Uterus (tissue), 4 donors: ENCODE results near the gene PCDHGA1. TPM values are rescaled to one million over a fixed set of nuclear protein-coding genes. Genes with fewer than 3 reads are reported as not detected.
"Not testable (repeated sequence)": the region's sequence is repeated elsewhere in the genome, so short reads cannot be mapped to it uniquely, and the experiment has no call there.

Source experiments
- DNase-seq, 2 donors: peaks; one replicate each; pipeline ENCODE4 v3.0.0-alpha.2; 2019 to 2020
- H3K27ac ChIP-seq, 2 donors: fragments of 200-600 bp; sonication (generic); 1 replicate in 1 of 2; 2 replicates in 1 of 2; pipeline ENCODE4 v1.5.1; 2016 to 2018
- H3K27me3 ChIP-seq, 2 donors: fragments of 200-600 bp; sonication (generic); one replicate each; pipeline ENCODE4 v1.5.1; 2018 to 2019; ENCODE audit warnings: control low read depth in 1 of 2
- H3K36me3 ChIP-seq, 2 donors: fragments of 200-600 bp; sonication (generic); one replicate each; pipeline ENCODE4 v1.5.1; 2019; ENCODE audit warnings: control low read depth in 1 of 2
- H3K4me1 ChIP-seq, 2 donors: fragments of 200-600 bp; sonication (generic); one replicate each; pipeline ENCODE4 v1.5.1; 2018 to 2019; ENCODE audit warnings: control low read depth in 1 of 2
- H3K4me3 ChIP-seq, 2 donors: fragments of 200-600 bp; sonication (generic); 1 replicate in 1 of 2; 2 replicates in 1 of 2; pipeline ENCODE4 v1.5.1; 2018 to 2019; ENCODE audit warnings: mild to moderate bottlenecking in 1 of 2
- H3K9me3 ChIP-seq, 2 donors: fragments of 200-600 bp; sonication (generic); one replicate each; pipeline ENCODE4 v1.5.1; 2019; ENCODE audit warnings: control low read depth in 1 of 2
- POLR2A ChIP-seq, 2 donors: fragments of 450-650 bp; IDR thresholded peaks; one replicate each; pipeline ENCODE4 v1.6.1; 2016; ENCODE audit warnings: antibody characterized with exemption in 2 of 2, mild to moderate bottlenecking in 1 of 2, moderate library complexity in 1 of 2
- intact Hi-C: fragments of 100-400 bp; cut with DNase I; formaldehyde crosslinking; loops from one replicate; pipeline ENCODE4 v1.15.1; 2023; ENCODE audit warnings: low total_unique reads
- total RNA-seq, 4 donors: library from RNA; depleted of rRNA in 3 of 4; stranded (reverse); fragments of >200 nt in 3 of 4; gene quantifications; one replicate each; pipeline versions ENCODE4 v1.1.0 to v1.2.4, GENCODE V29; 2014 to 2023
- TF ChIP-seq, protein P1 (sequence below), 4 experiments: fragments of 200-600 bp in 2 of 4; fragments of 450-650 bp in 2 of 4; sonication (generic) in 2 of 4; IDR thresholded peaks; one replicate each; pipeline ENCODE4 v1.5.1; 2016 to 2019; ENCODE audit warnings: antibody characterized with exemption in 4 of 4, mild to moderate bottlenecking in 2 of 4, moderate library complexity in 1 of 4
- donor health status: DM: yes; HTN: yes; CAD: no.

The PCDHGA1 gene
- total RNA-seq, 4 donors from 2014 or later, result under 0.01 to 3.3 (median 1.5) TPM

DNA sequence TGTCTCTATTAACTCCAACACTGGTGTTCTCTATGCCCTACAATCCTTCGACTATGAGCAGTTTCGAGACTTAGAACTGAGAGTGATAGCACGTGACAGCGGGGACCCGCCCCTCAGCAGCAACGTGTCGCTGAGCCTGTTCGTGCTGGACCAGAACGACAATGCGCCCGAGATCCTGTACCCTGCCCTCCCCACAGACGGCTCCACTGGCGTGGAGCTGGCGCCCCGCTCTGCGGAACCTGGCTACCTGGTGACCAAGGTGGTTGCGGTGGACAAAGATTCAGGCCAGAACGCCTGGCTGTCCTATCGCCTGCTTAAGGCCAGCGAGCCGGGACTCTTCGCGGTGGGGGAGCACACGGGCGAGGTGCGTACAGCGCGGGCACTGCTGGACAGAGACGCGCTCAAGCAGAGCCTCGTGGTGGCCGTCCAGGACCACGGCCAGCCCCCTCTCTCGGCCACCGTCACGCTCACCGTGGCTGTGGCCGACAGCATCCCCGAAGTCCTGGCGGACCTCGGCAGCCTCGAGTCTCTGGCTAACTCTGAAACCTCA is 92.5 kb downstream of the PCDHGA1 start:
- no peak overlapping the region for H3K4me3 ChIP-seq

DNA sequence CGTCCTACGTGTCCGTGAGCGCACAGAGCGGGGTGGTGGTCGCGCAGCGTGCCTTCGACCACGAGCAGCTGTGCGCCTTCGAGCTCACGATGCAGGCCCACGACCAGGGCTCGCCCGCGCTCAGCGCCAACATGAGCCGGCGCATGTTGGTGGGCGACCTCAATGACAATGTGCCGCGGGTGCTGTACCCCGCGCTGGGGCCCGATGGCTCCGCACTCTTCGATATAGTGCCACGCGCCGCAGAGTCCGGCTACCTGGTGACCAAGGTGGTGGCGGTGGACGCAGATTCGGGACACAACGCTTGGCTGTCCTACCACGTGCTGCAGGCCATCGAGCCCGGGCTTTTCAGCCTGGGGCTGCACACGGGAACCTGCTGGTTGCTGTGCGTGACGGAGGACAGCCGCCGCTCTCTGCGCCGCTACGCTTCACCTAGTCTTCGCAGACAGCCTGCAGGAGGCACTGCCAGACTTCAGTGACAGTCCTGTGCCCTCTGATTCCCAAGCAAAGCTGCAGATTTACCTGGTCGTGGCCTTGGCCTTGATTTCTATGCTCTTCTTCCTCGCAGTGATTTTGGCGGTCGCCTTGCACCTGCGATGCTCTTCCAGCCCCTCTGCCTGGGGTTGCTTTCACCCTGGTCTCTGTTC is 97.6 kb downstream of the PCDHGA1 start:
- no peak overlapping the region for H3K4me3 ChIP-seq
- no peaks in the 10 kb centered on the region for H3K27me3 ChIP-seq
- no peak for TF ChIP-seq POLR2A (IDR thresholded peaks at IDR 0.05)
- TF ChIP-seq, protein P1, sequence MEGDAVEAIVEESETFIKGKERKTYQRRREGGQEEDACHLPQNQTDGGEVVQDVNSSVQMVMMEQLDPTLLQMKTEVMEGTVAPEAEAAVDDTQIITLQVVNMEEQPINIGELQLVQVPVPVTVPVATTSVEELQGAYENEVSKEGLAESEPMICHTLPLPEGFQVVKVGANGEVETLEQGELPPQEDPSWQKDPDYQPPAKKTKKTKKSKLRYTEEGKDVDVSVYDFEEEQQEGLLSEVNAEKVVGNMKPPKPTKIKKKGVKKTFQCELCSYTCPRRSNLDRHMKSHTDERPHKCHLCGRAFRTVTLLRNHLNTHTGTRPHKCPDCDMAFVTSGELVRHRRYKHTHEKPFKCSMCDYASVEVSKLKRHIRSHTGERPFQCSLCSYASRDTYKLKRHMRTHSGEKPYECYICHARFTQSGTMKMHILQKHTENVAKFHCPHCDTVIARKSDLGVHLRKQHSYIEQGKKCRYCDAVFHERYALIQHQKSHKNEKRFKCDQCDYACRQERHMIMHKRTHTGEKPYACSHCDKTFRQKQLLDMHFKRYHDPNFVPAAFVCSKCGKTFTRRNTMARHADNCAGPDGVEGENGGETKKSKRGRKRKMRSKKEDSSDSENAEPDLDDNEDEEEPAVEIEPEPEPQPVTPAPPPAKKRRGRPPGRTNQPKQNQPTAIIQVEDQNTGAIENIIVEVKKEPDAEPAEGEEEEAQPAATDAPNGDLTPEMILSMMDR (IDR thresholded peaks at IDR 0.05), result no peak
- intact Hi-C loops, result no loop called here
- DNase-seq, result no peak
- no peaks in the 10 kb centered on the region for H3K36me3 ChIP-seq
- no peak overlapping the region for H3K27ac ChIP-seq
- H3K4me1 ChIP-seq, result no peaks in the 10 kb centered on the region
- peaks cover 0 to 97% of the 10 kb centered on the region in 2 donors for H3K9me3 ChIP-seq

More for the DNA sequence above, 92.5 kb downstream of the PCDHGA1 start:
- H3K36me3 ChIP-seq, result no peaks in the 10 kb centered on the region
- no peak for DNase-seq
- H3K27ac ChIP-seq, result no peak overlapping the region
- TF ChIP-seq, protein P1 (IDR thresholded peaks at IDR 0.05), result no peak
- TF ChIP-seq POLR2A (IDR thresholded peaks at IDR 0.05), result no peak
- H3K9me3 ChIP-seq, result peaks cover 0 to 98% of the 10 kb centered on the region in 2 donors
- no peaks in the 10 kb centered on the region for H3K27me3 ChIP-seq
- intact Hi-C loops, result no loop called here
- no peaks in the 10 kb centered on the region for H3K4me1 ChIP-seq

DNA sequence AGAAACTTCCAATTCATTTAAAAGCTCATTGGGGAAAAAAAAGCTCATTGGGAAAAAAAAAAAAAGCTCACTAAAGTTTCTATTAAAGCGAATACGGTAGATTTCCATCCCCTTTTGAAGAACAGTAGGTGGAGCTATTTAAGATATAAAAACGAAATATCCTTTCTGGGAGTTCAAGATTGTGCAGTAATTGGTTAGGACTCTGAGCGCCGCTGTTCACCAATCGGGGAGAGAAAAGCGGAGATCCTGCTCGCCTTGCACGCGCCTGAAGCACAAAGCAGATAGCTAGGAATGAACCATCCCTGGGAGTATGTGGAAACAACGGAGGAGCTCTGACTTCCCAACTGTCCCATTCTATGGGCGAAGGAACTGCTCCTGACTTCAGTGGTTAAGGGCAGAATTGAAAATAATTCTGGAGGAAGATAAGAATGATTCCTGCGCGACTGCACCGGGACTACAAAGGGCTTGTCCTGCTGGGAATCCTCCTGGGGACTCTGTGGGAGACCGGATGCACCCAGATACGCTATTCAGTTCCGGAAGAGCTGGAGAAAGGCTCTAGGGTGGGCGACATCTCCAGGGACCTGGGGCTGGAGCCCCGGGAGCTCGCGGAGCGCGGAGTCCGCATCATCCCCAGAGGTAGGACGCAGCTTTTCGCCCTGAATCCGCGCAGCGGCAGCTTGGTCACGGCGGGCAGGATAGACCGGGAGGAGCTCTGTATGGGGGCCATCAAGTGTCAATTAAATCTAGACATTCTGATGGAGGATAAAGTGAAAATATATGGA is 100.2 kb downstream of the PCDHGA1 start, which contains the start of gene PCDHGA12:
TSS of gene PCDHGA12 (plus strand) at position 176 of the 782 bp plus-strand sequence. CDS start at position 429, 253 bp downstream.
- peak within 1 kb of the TSS; percentile 7 to 11 for H3K27ac ChIP-seq
- H3K27me3 ChIP-seq, result no peaks in the 10 kb centered on the region
- intact Hi-C loops, result no loop called here
- H3K36me3 ChIP-seq, result no peaks in the 10 kb centered on the region
- peak within 1 kb of the TSS; percentile 19 for H3K4me3 ChIP-seq
- peak; percentile 41 to 44 for DNase-seq
- H3K4me1 ChIP-seq, result no peaks in the 10 kb centered on the region
- TF ChIP-seq POLR2A (IDR thresholded peaks at IDR 0.05), result no peak
- TF ChIP-seq, protein P1 (IDR thresholded peaks at IDR 0.05), result peak in 3 of 4 experiments; percentile 12 to 31 (median 18)
- peaks cover 0 to 98% of the 10 kb centered on the region in 2 donors for H3K9me3 ChIP-seq

DNA sequence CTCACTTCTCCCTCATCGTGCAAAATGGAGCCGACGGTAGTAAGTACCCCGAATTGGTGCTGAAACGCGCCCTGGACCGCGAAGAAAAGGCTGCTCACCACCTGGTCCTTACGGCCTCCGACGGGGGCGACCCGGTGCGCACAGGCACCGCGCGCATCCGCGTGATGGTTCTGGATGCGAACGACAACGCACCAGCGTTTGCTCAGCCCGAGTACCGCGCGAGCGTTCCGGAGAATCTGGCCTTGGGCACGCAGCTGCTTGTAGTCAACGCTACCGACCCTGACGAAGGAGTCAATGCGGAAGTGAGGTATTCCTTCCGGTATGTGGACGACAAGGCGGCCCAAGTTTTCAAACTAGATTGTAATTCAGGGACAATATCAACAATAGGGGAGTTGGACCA is 101.0 kb downstream of the PCDHGA1 start:
- Histone ChIP-seq H3K4me3 (peak overlapping the region in 1 of 2 donors; percentile 19), H3K9me3 (peaks cover 0 to 98% of the 10 kb centered on the region in 2 donors)

DNA sequence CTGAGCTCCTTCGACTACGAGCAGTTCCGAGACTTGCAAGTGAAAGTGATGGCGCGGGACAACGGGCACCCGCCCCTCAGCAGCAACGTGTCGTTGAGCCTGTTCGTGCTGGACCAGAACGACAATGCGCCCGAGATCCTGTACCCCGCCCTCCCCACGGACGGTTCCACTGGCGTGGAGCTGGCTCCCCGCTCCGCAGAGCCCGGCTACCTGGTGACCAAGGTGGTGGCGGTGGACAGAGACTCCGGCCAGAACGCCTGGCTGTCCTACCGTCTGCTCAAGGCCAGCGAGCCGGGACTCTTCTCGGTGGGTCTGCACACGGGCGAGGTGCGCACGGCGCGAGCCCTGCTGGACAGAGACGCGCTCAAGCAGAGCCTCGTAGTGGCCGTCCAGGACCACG is 102.0 kb downstream of the PCDHGA1 start:
- H3K9me3 ChIP-seq, result peaks cover 0 to 95% of the 10 kb centered on the region in 2 donors
- H3K4me1 ChIP-seq, H3K27ac ChIP-seq, H3K4me3 ChIP-seq, H3K36me3 ChIP-seq, H3K27me3 ChIP-seq, DNase-seq, intact Hi-C loops: not testable (repeated sequence)

More for the DNA sequence above, 101.0 kb downstream of the PCDHGA1 start:
- no peak for TF ChIP-seq POLR2A (IDR thresholded peaks at IDR 0.05)
- TF ChIP-seq, protein P1 (IDR thresholded peaks at IDR 0.05), result no peak
- no peaks in the 10 kb centered on the region for H3K36me3 ChIP-seq
- intact Hi-C loops, result no loop called here
- DNase-seq, result no peak
- H3K27me3 ChIP-seq, result no peaks in the 10 kb centered on the region
- H3K27ac ChIP-seq, result no peak overlapping the region
- H3K4me1 ChIP-seq, result no peaks in the 10 kb centered on the region

DNA sequence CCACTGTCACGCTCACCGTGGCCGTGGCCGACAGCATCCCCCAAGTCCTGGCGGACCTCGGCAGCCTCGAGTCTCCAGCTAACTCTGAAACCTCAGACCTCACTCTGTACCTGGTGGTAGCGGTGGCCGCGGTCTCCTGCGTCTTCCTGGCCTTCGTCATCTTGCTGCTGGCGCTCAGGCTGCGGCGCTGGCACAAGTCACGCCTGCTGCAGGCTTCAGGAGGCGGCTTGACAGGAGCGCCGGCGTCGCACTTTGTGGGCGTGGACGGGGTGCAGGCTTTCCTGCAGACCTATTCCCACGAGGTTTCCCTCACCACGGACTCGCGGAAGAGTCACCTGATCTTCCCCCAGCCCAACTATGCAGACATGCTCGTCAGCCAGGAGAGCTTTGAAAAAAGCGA is 102.4 kb downstream of the PCDHGA1 start:
- H3K4me3 ChIP-seq, H3K27ac ChIP-seq, intact Hi-C loops, H3K36me3 ChIP-seq, DNase-seq, H3K27me3 ChIP-seq, H3K4me1 ChIP-seq: not testable (repeated sequence)
- H3K9me3 ChIP-seq, result peaks cover 0 to 95% of the 10 kb centered on the region in 2 donors
